ENCODE results near the gene ZNF862.
A peak's percentile ranks its signal among the peaks of the same experiment; 100 is the strongest.

The ZNF862 gene

DNA sequence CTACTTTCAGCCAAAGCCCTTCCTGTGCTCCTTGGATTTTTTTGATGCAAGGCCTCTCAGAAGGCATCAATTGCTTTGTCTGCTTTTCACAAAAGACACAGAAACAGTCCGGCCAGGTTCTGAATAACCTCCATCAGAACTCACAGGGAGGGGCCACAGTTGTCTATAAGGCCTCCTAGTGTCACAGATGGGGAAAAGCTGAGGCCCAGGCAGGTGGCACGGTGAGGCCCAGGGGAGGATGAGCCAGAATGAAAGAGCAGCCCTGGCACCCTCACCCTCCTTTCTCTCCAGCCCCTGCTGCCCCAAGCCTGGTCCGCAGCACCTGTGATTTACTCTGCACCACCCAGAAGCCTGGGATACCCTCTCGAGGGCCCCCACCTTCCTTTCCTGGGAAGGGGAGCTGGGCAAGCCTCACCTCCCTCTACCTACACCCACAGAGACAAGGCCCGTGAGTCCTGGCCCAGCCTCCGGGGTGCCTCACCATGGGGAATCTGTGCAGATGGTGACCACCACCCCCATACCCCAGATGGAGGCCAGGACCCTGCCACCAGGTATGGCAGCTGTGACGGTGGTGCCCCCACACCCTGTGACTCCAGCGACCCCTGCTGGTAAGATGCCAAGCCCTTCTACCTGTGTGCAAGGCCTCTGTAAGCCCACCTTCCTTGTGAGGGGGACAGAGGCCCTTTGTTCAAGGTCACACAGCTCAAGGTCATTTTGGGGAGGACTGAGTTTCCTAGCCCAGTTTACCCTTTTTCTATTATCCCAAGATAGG, 38.6 kb upstream of the ZNF862 start:
- H4K8ac ChIP-seq (ENCODE audit: low read depth, low read length): no peak overlapping the region
- H3K18ac ChIP-seq (ENCODE audit: low read length): no peak overlapping the region
- no peak overlapping the region for H3K27ac ChIP-seq (ENCODE audit: low read depth, low read length)
- H3K79me2 ChIP-seq (ENCODE audit: control insufficient read depth, insufficient read depth, low read length): no peaks in the 10 kb centered on the region
- no peak overlapping the region for H2BK120ac ChIP-seq (ENCODE audit: low read depth, low read length)
- no peak overlapping the region for H3K4me3 ChIP-seq (ENCODE audit: low read length)
- no peaks in the 10 kb centered on the region for H3K79me1 ChIP-seq (ENCODE audit: low read length)
- no peak overlapping the region for H4K5ac ChIP-seq (ENCODE audit: low read length)
- peak; percentile 45 for DNase-seq
- no peak overlapping the region for H3K4ac ChIP-seq (ENCODE audit: low read depth, low read length)
- WGBS (ENCODE audit: extremely low coverage, insufficient coverage, low lambda C conversion rate): no CpG with 5 or more reads among the region's 8 CpGs
- H2BK5ac ChIP-seq (ENCODE audit: low read length): no peak overlapping the region
- no peak overlapping the region for H2BK15ac ChIP-seq (replicated peaks; ENCODE audit: low read depth)
- H3K4me2 ChIP-seq (ENCODE audit: low read length): no peak overlapping the region
- no peak overlapping the region for H2AK5ac ChIP-seq (ENCODE audit: low read length)
- H3K36me3 ChIP-seq (ENCODE audit: control insufficient read depth, insufficient read depth, low read length): no peaks in the 10 kb centered on the region
- no peaks in the 10 kb centered on the region for H3K27me3 ChIP-seq (ENCODE audit: insufficient read depth, low read length, poor library complexity)
- no peaks in the 10 kb centered on the region for H3K4me1 ChIP-seq (ENCODE audit: control insufficient read depth, low read depth, low read length)
- H3K23ac ChIP-seq (ENCODE audit: low read length): no peak overlapping the region
- no peak overlapping the region for H3K56ac ChIP-seq (ENCODE audit: low read length)
- no peak overlapping the region for H3K9ac ChIP-seq (ENCODE audit: low read length)

DNA sequence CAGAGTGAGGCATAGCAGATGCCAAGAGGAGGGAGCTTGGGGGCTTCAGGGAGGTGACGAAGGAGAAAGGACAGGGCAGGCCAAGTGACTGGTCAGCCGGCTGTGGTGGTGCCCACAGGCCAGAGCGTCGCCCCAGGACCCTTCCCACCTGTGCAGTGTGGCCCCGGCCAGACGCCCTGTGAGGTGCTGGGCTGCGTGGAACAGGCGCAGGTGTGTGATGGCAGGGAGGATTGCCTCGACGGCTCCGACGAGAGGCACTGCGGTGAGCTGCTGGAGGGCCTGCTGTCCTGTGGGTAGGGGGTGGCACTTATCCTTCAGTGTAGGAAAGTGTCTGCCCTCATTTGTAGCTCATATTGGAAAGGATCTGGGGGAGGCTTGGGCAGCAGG, 38.0 kb upstream of the ZNF862 start:
- Histone ChIP-seq H3K4me1 (ENCODE audit: control insufficient read depth, low read depth, low read length) (no peaks in the 10 kb centered on the region), H3K9ac (ENCODE audit: low read length) (no peak overlapping the region), H3K36me3 (ENCODE audit: control insufficient read depth, insufficient read depth, low read length) (no peaks in the 10 kb centered on the region), H3K79me2 (ENCODE audit: control insufficient read depth, insufficient read depth, low read length) (no peaks in the 10 kb centered on the region), H2BK15ac (replicated peaks; ENCODE audit: low read depth) (no peak overlapping the region), H4K5ac (ENCODE audit: low read length) (no peak overlapping the region), H2AK5ac (ENCODE audit: low read length) (no peak overlapping the region), H3K27ac (ENCODE audit: low read depth, low read length) (no peak overlapping the region), H3K79me1 (ENCODE audit: low read length) (no peaks in the 10 kb centered on the region), H2BK120ac (ENCODE audit: low read depth, low read length) (no peak overlapping the region), H3K23ac (ENCODE audit: low read length) (no peak overlapping the region), H3K4me3 (ENCODE audit: low read length) (no peak overlapping the region), H2BK5ac (ENCODE audit: low read length) (no peak overlapping the region), H3K4ac (ENCODE audit: low read depth, low read length) (no peak overlapping the region), H4K8ac (ENCODE audit: low read depth, low read length) (no peak overlapping the region), H3K56ac (ENCODE audit: low read length) (no peak overlapping the region), H3K27me3 (ENCODE audit: insufficient read depth, low read length, poor library complexity) (no peaks in the 10 kb centered on the region), H3K18ac (ENCODE audit: low read length) (no peak overlapping the region), H3K4me2 (ENCODE audit: low read length) (no peak overlapping the region)
- no peak for DNase-seq
- WGBS (ENCODE audit: extremely low coverage, insufficient coverage, low lambda C conversion rate): no CpG with 5 or more reads among the region's 13 CpGs

DNA sequence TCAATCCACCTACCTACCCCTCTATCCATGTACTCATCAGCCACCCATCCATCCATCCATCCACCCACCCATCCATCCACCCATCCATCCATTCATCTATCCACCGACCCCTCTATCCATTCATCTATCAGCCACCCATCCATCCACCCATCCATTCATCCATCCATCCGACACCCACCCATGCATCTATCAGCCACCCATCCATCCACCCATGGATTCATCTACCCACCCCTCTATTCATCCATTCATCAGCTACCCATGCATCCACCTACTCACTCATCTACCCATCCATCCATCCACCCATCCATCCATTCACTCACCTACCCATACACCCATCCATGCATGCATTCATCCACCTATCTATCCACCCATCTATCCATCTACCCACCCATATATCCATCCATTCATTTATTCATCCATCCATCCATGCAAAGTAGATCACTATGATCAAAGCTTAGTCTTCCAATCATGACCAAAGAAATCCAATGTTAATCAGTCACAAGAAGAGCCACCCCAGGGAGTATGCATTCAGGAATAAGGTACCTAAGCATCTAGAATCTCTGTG, 37.1 kb upstream of the ZNF862 start:
- 100% methylated on average over 1 of the region's 2 CpGs for WGBS (ENCODE audit: extremely low coverage, insufficient coverage, low lambda C conversion rate)
- no peaks in the 10 kb centered on the region for H3K79me2 ChIP-seq (ENCODE audit: control insufficient read depth, insufficient read depth, low read length)
- no peak overlapping the region for H2BK120ac ChIP-seq (ENCODE audit: low read depth, low read length)
- no peak overlapping the region for H3K27ac ChIP-seq (ENCODE audit: low read depth, low read length)
- no peak overlapping the region for H3K56ac ChIP-seq (ENCODE audit: low read length)
- H3K36me3 ChIP-seq (ENCODE audit: control insufficient read depth, insufficient read depth, low read length): no peaks in the 10 kb centered on the region
- no peak overlapping the region for H4K5ac ChIP-seq (ENCODE audit: low read length)
- H3K4me3 ChIP-seq (ENCODE audit: low read length): no peak overlapping the region
- DNase-seq: no peak
- no peak overlapping the region for H4K8ac ChIP-seq (ENCODE audit: low read depth, low read length)
- no peak overlapping the region for H2BK15ac ChIP-seq (replicated peaks; ENCODE audit: low read depth)
- H3K79me1 ChIP-seq (ENCODE audit: low read length): no peaks in the 10 kb centered on the region
- H3K23ac ChIP-seq (ENCODE audit: low read length): no peak overlapping the region
- no peak overlapping the region for H2AK5ac ChIP-seq (ENCODE audit: low read length)
- no peaks in the 10 kb centered on the region for H3K4me1 ChIP-seq (ENCODE audit: control insufficient read depth, low read depth, low read length)
- no peak overlapping the region for H3K9ac ChIP-seq (ENCODE audit: low read length)
- no peak overlapping the region for H3K18ac ChIP-seq (ENCODE audit: low read length)
- H3K27me3 ChIP-seq (ENCODE audit: insufficient read depth, low read length, poor library complexity): no peaks in the 10 kb centered on the region
- H3K4ac ChIP-seq (ENCODE audit: low read depth, low read length): no peak overlapping the region
- no peak overlapping the region for H2BK5ac ChIP-seq (ENCODE audit: low read length)
- no peak overlapping the region for H3K4me2 ChIP-seq (ENCODE audit: low read length)

DNA sequence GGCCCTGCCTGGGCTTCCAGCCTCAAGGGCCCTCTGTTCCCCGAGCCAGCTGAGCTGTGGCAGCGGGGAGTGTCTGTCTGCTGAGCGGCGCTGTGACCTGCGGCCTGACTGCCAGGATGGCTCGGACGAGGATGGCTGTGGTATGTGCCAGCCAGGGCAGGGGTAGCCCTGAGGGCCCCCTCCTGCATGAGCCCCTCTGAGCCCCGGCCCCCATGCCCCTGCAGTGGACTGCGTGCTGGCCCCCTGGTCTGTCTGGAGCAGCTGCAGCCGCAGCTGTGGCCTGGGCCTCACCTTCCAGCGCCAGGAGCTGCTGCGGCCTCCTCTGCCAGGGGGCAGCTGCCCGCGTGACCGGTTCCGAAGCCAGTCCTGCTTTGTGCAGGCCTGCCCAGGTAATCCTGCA, 36.4 kb upstream of the ZNF862 start:
- DNase-seq: no peak
- Histone ChIP-seq H2AK5ac (ENCODE audit: low read length) (no peak overlapping the region), H3K4me3 (ENCODE audit: low read length) (no peak overlapping the region), H3K9ac (ENCODE audit: low read length) (no peak overlapping the region), H3K4me1 (ENCODE audit: control insufficient read depth, low read depth, low read length) (no peaks in the 10 kb centered on the region), H3K23ac (ENCODE audit: low read length) (no peak overlapping the region), H2BK15ac (replicated peaks; ENCODE audit: low read depth) (no peak overlapping the region), H4K8ac (ENCODE audit: low read depth, low read length) (no peak overlapping the region), H2BK5ac (ENCODE audit: low read length) (no peak overlapping the region), H3K79me2 (ENCODE audit: control insufficient read depth, insufficient read depth, low read length) (no peaks in the 10 kb centered on the region), H3K36me3 (ENCODE audit: control insufficient read depth, insufficient read depth, low read length) (no peaks in the 10 kb centered on the region), H3K27ac (ENCODE audit: low read depth, low read length) (no peak overlapping the region), H4K5ac (ENCODE audit: low read length) (no peak overlapping the region), H3K4me2 (ENCODE audit: low read length) (no peak overlapping the region), H2BK120ac (ENCODE audit: low read depth, low read length) (no peak overlapping the region), H3K4ac (ENCODE audit: low read depth, low read length) (no peak overlapping the region), H3K56ac (ENCODE audit: low read length) (no peak overlapping the region), H3K18ac (ENCODE audit: low read length) (no peak overlapping the region), H3K79me1 (ENCODE audit: low read length) (no peaks in the 10 kb centered on the region), H3K27me3 (ENCODE audit: insufficient read depth, low read length, poor library complexity) (no peaks in the 10 kb centered on the region)
- WGBS (ENCODE audit: extremely low coverage, insufficient coverage, low lambda C conversion rate): no CpG with 5 or more reads among the region's 16 CpGs

DNA sequence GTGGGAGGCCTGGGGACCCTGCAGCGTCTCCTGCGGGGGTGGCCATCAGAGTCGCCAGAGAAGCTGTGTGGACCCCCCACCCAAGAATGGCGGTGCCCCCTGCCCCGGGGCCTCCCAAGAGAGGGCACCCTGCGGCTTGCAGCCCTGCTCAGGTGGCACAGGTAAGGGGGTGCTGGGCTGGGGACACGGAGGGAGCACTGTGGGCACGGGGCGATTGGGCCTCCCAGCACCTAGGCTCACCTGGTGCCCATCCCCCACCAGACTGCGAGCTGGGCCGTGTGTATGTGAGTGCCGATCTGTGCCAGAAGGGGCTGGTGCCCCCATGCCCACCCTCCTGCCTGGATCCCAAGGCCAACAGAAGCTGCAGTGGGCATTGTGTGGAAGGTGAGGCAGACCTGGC, 35.2 kb upstream of the ZNF862 start:
- Histone ChIP-seq H3K18ac (ENCODE audit: low read length) (no peak overlapping the region), H3K23ac (ENCODE audit: low read length) (no peak overlapping the region), H3K4ac (ENCODE audit: low read depth, low read length) (no peak overlapping the region), H3K27ac (ENCODE audit: low read depth, low read length) (no peak overlapping the region), H2BK5ac (ENCODE audit: low read length) (no peak overlapping the region), H3K79me1 (ENCODE audit: low read length) (no peaks in the 10 kb centered on the region), H3K36me3 (ENCODE audit: control insufficient read depth, insufficient read depth, low read length) (no peaks in the 10 kb centered on the region), H2BK120ac (ENCODE audit: low read depth, low read length) (no peak overlapping the region), H2BK15ac (replicated peaks; ENCODE audit: low read depth) (no peak overlapping the region), H3K4me2 (ENCODE audit: low read length) (no peak overlapping the region), H4K8ac (ENCODE audit: low read depth, low read length) (no peak overlapping the region), H3K9ac (ENCODE audit: low read length) (no peak overlapping the region), H2AK5ac (ENCODE audit: low read length) (no peak overlapping the region), H3K27me3 (ENCODE audit: insufficient read depth, low read length, poor library complexity) (no peaks in the 10 kb centered on the region), H3K56ac (ENCODE audit: low read length) (no peak overlapping the region), H3K4me3 (ENCODE audit: low read length) (no peak overlapping the region), H3K4me1 (ENCODE audit: control insufficient read depth, low read depth, low read length) (no peaks in the 10 kb centered on the region), H4K5ac (ENCODE audit: low read length) (no peak overlapping the region), H3K79me2 (ENCODE audit: control insufficient read depth, insufficient read depth, low read length) (no peaks in the 10 kb centered on the region)
- no CpG with 5 or more reads among the region's 12 CpGs for WGBS (ENCODE audit: extremely low coverage, insufficient coverage, low lambda C conversion rate)
- DNase-seq: no peak

All from mesendoderm (in vitro differentiated cells).